Renal cortical epithelial cell (primary cell): Measurements from ENCODE around the gene RPS25. TPM values are rescaled to one million over a fixed set of nuclear protein-coding genes. Genes with fewer than 3 reads are reported as not detected.
"Not testable (repeated sequence)": the region's sequence is repeated elsewhere in the genome, so short reads cannot be mapped to it uniquely, and the experiment has no call there.

Experiments
- DNase-seq: peaks from one replicate; pipeline ENCODE4 v3.0.0-alpha.2; 2011; ENCODE audit warnings: low read depth
- total RNA-seq: library from RNA; depleted of rRNA; stranded (reverse); fragments of >200 nt; gene quantifications from 2 replicates; pipeline ENCODE4 v1.2.3, GENCODE V29; 2014

Gene RPS25
- total RNA-seq, 1 donor from 2014 or later, result 998 TPM

GRCh38 chr11:118971646-118972045, 46.5 kb downstream of the RPS25 start, which contains the start of gene FOXR1:
FOXR1 (plus strand) TSS chr11:118971761; CDS start chr11:118971932, 171 bp downstream.
- DNase-seq, result no peak

- DNase-seq, result not testable (repeated sequence)
Observed at GRCh38 chr11:118969508-118969907, 48.6 kb downstream of the RPS25 start.

Other genes with a start within 250 kb of the RPS25 start
- 127 and 258 TPM in 2 replicates for gene DDX6, start 227.2 kb downstream of the RPS25 start, total RNA-seq
- gene CXCR5, start 134.5 kb downstream of the RPS25 start, total RNA-seq, result not detected in 2 replicates
- gene BCL9L, start 92.4 kb downstream of the RPS25 start, total RNA-seq, result 22.6 and 44.8 TPM in 2 replicates
- gene UPK2, start 62.0 kb downstream of the RPS25 start, total RNA-seq, result 0.10 TPM in 1 of 2 replicates, not detected in the other
- gene FOXR1, start 46.6 kb downstream of the RPS25 start, total RNA-seq, result not detected in 2 replicates
- 9.0 and 23.3 TPM in 2 replicates for gene CENATAC, start 20.2 kb downstream of the RPS25 start, total RNA-seq
- gene TRAPPC4, start 423 bp upstream of the RPS25 start, total RNA-seq, result 102 and 103 TPM in 2 replicates
- gene SLC37A4, start 12.5 kb upstream of the RPS25 start, total RNA-seq, result 26.4 and 32.6 TPM in 2 replicates
- gene HYOU1, start 38.9 kb upstream of the RPS25 start, total RNA-seq, result 172 and 223 TPM in 2 replicates
- 15.8 and 29.3 TPM in 2 replicates for gene VPS11, start 49.5 kb upstream of the RPS25 start, total RNA-seq
- gene HMBS, start 66.5 kb upstream of the RPS25 start, total RNA-seq, result 12.0 and 24.0 TPM in 2 replicates
- 22.1 and 42.9 TPM in 2 replicates for gene DPAGT1, start 83.5 kb upstream of the RPS25 start, total RNA-seq
- 3.3 and 4.1 TPM in 2 replicates for gene C2CD2L, start 89.0 kb upstream of the RPS25 start, total RNA-seq
- gene HINFP, start 103.2 kb upstream of the RPS25 start, total RNA-seq, result 11.5 and 20.8 TPM in 2 replicates
- gene ABCG4, start 130.7 kb upstream of the RPS25 start, total RNA-seq, result 0.15 TPM in 1 of 2 replicates, not detected in the other
- gene NLRX1, start 150.4 kb upstream of the RPS25 start, total RNA-seq, result 24.7 and 34.2 TPM in 2 replicates
- 0.30 TPM in 1 of 2 replicates, not detected in the other for gene NHERF4, start 167.1 kb upstream of the RPS25 start, total RNA-seq
- gene CBL, start 188.0 kb upstream of the RPS25 start, total RNA-seq, result 9.0 and 22.8 TPM in 2 replicates